OCI-LY1 (cell line): ENCODE results near the gene RSAD1.

Source experiments
- CTCF ChIP-seq: fragments of 200-600 bp; sonication (generic), shearing (Covaris generic); IDR thresholded peaks from 2 replicates; pipeline ENCODE4 v1.5.1; 2017; ENCODE audit warnings: mild to moderate bottlenecking, antibody characterized with exemption, low read length, moderate library complexity, mixed read lengths
- EZH2 ChIP-seq: fragments of 200-600 bp; sonication (generic), shearing (Covaris generic); IDR thresholded peaks from 2 replicates; pipeline ENCODE4 v1.8.0; 2017; ENCODE audit warnings: borderline replicate concordance, mixed run types, mild to moderate bottlenecking, antibody characterized with exemption, low read length, moderate library complexity, mixed read lengths

DNA sequence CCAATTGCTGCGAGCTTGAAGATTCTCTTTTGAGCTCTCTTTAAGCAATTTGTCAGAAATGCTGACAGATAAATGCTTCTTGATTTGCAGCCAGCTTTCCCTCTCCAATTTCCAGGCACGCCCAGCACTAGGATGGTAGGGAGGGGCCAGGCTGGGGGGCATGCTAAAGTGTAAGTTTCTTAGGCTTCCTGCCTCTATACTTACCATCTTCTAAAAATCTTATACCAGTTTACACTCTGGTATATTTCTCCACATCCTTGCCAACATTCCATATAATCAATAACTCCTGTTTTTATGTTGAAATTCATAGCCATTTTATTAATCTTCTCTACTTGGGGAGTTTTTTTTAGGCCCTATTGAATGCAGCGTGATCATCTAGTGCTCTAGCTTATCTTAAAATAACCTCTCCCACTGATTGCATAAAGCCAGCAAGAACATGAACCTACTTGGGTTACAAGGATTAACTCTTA lies 35.1 kb upstream of the RSAD1 start:
- TF ChIP-seq EZH2, result no peak
- TF ChIP-seq CTCF, result no peak
